HEK293 (cell line): ENCODE results near the gene LCORL.

Experiments used
- CTCF ChIP-seq: fragments of 450-650 bp; formaldehyde crosslinking; IDR thresholded peaks from 2 replicates; pipeline ENCODE4 v1.5.1; 2016; ENCODE audit warnings: missing biosample characterization, missing genetic modification characterization
- OSR2 ChIP-seq: fragments of 450-650 bp; formaldehyde crosslinking; IDR thresholded peaks from 2 replicates; pipeline ENCODE4 v1.5.1; 2016; ENCODE audit warnings: missing biosample characterization, missing genetic modification characterization
- ZNF155 ChIP-seq: fragments of 450-650 bp; formaldehyde crosslinking; IDR thresholded peaks from 2 replicates; pipeline ENCODE4 v1.5.1; 2016; ENCODE audit warnings: missing biosample characterization, missing genetic modification characterization
- ZNF560 ChIP-seq: fragments of 450-650 bp; formaldehyde crosslinking; IDR thresholded peaks from 2 replicates; pipeline ENCODE4 v1.5.1; 2017; ENCODE audit warnings: missing biosample characterization, missing genetic modification characterization, borderline replicate concordance

- no peak for TF ChIP-seq ZNF155 (tag by site-specific recombination)
- TF ChIP-seq CTCF: no peak
- TF ChIP-seq OSR2 (tag by site-specific recombination): no peak
- TF ChIP-seq ZNF560 (tag by site-specific recombination): no peak
These were observed 226.8 kb downstream of the LCORL start for GRCh38 chr4:17794730-17795129.
